ENCODE data around the gene KDM1A. TPM values are rescaled to one million over a fixed set of nuclear protein-coding genes. Genes with fewer than 3 reads are reported as not detected.

The KDM1A gene
- total RNA-seq, 1 experiment from 2014 or later, result 143 TPM

DNA sequence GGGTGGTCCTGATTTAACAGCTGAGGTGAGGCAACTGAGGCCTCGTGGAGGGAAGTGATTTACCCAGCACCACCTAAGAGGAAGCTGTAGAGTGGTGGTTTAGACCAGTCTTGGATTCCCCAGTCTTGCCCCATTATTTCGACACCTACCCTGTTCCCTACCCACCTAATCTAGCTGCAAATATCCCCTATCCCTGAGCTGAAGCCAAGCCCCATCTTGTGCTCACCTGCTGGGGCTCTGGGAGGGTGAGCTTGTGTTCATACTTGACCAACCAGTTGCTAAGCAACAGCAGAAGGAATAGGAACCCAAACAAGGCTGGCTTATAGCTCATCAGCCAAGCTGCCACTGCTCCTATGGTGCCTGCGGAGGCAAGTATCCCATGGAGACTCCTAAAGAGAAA is 5.6 kb upstream of the KDM1A start:
- DNase-seq (ENCODE audit: low read depth), result peak; percentile 69

DNA sequence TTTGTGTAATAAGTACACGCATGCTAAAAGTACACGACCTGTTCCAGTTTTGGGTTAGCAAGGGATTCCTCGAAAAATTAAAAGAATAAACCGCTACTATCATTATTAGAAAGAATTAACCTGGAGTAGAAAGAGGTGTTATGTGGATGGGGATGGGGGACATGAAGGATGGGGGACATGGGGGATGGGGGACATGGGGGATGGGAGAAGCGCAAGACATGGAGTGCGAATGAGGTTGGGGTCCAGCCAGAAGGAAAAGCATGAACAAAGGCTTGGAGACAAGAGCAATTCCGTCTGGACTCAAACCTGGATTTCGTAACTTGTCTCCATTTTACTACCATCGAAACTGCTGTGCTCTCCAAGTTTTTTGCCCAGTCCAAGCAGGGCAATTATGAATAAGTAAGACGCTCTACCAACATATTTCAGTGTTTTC is 591 bp upstream of the KDM1A start:
- DNase-seq (ENCODE audit: low read depth), result no peak

DNA sequence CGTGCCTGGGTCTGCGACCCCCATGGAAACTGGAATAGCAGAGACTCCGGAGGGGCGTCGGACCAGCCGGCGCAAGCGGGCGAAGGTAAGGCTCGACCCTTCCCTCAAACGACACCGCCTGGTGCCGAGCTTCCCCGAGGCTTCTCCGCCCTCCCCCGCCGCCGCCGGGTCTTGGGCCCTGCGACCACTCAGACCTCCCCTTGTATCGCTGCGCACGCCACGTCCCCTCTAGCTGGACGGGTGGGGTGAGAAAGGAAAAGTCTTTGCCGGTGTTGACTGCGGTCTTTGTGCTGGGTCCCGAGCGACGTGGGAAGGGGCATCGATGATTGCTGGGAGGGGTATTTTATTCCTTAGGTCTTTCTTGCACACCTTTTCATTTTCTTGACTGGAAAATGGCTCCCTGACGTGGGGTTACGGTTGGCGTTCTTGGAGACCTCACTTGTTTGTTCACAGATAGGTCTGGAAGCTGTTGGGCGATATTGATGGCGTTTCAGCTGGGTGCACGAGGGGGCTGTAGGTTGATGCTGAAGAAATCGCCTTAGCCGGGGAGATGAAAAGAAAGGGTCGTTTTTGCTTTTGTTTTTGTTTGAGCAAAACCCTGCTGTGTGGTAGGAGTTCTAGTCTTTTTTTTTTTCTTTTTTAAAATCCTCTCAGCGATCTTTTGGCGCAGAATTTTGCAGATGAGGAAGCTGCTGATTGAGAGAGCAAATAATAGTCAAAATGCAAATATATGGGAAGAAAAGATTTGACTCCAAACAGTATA is 776 bp downstream of the KDM1A start:
- DNase-seq (ENCODE audit: low read depth), result peak; percentile 50

DNA sequence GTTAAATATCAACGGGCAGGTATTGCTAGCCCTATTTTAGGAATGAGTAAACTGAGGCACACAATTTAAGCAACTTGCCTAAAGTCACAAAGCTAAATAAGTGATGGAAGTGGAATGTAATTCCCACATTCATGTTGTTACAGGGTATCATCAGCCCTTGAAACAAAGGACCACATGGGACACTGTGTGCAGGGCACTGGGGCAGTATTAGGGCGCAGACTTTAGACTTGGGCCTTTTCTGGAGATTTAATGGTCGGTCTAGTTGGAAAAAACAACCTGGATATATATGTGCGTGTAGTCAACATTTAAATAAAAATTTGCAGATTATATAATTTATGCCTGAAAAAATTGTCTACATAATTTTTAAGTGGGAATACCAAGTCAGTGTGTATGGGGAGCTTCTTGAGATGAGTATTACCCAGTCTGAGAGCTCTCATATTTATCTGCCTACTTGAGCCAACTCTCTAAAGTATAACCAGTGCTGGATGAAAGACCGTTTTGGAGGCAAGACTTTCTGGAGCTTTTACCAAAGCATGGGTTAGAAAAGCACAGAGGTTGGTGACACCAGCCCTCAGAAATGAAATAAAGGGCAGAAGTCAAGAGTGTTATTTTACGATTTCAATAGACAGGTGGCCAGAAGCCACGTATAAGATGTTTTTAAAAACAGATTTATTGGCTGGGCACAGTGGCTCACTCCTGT is 1.6 kb downstream of the KDM1A start:
- DNase-seq (ENCODE audit: low read depth), result peak; percentile 17

DNA sequence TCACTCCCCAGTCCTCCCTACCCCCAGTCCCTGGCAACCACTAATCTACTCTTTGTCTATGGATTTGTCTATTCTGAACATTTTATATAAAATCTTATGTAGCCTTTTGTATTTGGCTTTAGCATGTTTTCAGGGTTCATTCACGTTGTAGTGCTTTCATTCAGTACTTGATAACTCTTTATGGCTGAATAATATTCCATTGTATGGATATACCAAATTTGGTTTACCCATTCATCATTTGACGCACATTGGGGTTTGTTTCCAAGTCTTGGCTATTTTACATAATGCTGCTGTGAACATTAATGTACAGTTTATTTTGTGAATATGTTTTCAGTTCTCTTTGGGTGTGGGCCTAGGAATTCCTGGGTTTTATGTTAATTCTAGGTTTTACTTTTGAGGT is 2.6 kb downstream of the KDM1A start:
- no peak for DNase-seq (ENCODE audit: low read depth)

DNA sequence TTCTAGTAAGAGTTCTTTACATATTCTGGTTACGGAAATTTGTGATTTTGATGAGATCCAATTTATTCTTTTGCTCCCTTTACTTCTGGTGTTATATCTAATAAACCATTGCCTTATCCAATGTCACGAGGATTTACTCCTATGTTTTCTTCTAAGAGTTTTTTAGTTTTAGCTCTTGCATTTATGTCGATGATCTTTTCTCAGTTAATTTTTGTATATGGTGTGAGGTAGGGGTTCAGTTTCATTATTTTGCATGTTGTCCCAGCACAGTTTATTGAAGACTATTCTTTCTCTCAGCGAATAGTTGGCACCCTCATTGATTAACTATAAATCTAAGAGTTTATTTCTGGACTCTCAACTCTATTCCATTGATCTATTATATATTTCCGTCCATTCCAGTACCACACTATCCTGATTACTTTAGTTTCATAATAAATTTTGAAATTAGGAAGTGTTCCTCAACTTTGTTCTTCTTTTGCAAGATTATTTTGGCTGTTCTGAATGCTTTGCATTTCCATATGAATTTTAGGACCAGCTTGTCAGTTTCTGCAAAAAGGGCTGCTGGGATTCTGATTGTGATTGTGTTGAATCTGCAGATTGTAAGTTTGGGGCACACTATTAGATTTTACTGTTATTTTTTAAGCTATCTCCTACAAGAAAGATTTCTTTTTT is 4.0 kb downstream of the KDM1A start:
- no peak for DNase-seq (ENCODE audit: low read depth)

DNA sequence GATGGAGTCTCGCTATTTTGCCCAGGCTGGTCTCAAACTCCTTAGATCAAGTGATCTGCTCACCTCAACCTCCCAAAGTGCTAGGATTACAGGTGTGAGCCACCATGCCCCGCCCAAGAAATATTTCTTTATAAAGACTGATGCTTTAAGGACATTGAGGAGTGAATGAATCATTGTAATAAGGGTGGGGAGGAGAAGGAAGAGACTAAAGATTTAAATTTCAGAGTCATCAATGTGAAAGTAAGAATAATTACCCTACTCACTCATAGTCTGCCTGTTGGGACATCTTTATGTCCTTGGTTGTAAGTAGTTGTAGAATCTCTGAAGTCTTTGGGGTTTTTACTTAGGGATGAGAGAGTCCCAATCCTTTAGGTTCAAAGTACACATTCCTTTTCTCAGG is 7.3 kb downstream of the KDM1A start:
- no peak for DNase-seq (ENCODE audit: low read depth)

DNA sequence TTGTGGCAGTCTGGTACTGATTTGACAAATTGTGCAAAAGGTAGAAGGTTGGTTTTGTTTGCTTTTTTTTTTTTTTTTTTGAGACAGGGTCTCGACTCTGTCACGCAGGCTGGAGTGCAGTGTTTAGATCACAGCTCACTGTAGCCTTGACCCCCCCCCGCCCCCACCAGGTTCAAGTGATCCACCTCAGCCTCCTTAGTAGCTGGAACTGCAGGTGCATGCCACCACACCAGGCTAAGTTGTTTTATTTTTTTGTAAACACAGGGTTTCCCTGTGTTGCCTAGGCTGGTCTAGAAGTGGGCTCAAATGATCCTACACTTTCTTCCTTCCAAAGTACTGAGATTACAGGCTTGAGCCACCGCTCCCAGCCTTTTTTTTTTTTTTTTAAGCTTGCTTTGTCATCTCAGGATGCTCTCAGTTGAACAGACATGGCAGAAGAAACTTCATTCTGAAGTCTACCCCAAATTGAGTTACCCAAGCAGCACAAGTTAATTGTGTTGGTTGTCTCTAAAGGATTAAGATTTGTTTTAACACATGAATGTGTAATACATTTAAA is 8.2 kb downstream of the KDM1A start:
- DNase-seq (ENCODE audit: low read depth), result no peak

DNA sequence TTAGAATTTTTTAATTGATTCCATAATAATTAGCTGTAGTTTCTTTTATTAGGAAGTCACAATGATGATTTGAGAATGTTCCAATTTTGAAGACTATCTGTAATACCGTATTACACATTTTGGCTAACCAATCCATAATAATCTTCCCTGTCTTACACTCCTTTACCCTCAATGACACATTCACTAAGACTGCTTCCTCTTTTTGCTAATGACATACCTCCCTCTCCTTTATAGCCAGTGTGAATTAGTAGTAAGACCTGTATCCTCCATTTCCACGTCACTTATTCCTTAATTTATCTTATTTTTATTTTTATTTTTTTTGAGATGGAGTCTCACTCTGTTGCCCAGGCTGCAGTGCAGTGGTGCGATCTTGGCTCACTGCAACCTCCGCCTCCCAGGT is 10.1 kb downstream of the KDM1A start:
- DNase-seq (ENCODE audit: low read depth), result no peak

DNA sequence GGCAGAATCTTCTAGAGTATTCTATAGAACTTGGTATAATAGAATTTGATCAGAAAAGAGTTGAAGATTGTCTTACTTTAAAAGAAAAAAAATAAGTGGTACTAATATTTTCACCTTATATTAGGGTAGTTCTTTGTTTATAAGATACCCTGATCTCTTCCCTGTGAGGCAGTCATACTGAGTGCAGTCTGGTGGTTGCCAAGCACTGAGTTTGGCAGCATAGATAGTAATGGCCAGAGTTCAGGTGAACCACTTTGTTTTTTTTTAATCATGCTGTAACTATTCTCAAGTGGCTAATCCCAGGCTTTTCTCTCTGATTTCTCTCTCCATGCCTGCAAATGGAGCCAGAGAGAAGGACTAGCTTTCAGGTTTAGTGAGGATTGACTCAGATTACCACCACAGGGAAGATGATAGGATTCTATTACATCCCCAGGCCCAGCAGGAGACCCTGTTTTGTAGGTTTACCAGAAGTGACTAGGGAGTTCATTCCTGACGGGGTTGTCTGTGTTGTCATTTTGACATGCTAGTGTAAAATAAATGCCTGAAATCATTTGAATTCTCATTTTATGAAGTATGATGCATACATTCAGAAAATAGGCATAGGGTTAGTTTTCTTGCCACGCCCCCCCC is 16.7 kb downstream of the KDM1A start:
- no peak for DNase-seq (ENCODE audit: low read depth)

DNA sequence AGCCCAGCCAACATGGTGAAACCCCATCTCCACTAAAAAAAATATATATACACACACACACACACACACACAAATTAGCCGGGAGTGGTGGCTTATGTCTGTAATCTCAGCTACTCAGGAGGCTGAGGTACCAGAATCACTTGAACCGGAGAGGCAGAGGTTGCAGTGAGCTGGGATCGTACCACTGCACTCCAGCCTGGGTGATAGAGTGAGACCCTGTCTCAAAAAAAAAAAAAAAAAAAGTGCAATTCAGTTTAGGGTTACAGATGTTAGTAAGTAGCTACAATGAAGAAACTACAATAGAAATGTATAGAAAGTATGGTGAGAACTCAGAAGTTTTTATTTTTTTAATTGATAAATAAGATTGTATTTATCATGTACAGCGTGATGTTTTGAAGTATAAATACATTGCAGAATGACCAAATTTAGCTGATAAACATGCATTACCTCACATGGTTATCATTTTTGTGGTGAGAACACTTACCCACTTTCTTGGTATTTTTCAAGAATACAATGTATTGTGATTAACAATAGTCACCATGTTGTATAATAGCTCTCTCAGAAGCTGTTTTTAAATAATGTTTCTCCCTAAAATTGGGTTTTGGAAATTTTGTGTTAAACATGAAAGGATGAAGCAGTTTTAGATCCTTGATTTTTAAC is 17.9 kb downstream of the KDM1A start:
- no peak for DNase-seq (ENCODE audit: low read depth)

DNA sequence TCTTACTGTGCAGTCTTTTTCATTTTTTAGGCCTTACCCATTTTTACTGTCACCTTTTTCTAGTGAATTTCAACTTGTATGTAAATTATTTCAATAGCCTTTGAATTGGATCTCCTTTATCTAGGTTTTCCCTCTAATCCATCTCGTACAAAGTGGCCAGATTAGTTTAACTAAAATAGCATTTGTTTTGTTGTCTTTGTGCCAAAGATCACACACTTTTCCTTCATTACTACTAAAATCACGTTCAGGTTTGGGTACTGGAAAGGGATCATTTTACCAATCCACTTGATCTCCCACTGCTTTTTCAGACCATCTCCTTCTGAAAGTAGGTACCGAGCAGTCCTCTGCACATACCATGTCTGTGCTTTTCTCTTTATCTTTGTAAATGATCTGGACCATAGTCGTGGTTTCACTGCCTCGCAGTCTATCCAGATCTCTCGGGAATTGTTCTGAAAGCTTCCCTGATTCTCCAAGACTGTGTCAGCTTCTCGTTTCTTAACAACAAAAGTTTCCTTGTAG is 20.1 kb downstream of the KDM1A start:
- DNase-seq (ENCODE audit: low read depth), result no peak

DNA sequence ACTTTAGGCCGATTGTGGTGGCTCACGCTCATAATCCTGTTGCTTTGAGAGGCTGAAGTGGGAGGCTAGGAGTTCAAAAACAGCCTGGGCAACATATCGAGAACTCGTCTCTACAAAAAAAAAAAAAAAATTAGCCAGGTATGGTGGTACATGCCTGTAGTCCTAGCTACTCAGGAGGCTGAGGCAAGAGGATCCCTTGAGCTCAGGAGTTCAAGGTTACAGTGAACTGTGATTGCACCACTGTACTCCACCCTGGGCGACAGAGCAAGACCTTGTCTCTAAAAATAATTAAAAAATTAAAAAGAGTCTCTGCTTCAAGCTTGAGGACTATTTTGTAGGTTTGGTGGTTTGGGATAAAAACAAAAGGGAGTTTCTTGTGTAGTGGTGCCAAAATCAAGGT is 21.2 kb downstream of the KDM1A start:
- no peak for DNase-seq (ENCODE audit: low read depth)

DNA sequence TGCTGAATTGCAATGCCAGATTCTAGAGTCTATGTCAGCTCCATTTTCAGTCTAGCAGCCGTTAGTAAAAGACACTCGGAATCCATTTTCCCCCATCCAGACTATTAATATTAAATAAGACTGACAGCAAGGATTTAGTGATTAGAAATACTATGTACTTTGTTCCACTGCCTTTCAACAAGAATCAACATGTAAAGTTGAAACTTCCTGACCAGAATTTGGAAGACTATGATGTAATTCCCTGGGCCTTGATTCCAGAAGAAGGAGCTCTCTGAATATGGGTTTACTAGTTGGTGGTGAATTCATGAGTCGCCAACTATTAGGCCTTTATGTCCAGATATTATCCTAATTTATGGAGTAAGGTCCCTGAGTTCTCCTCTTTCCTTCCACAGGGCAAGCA is 24.8 kb downstream of the KDM1A start:
- no peak for DNase-seq (ENCODE audit: low read depth)

DNA sequence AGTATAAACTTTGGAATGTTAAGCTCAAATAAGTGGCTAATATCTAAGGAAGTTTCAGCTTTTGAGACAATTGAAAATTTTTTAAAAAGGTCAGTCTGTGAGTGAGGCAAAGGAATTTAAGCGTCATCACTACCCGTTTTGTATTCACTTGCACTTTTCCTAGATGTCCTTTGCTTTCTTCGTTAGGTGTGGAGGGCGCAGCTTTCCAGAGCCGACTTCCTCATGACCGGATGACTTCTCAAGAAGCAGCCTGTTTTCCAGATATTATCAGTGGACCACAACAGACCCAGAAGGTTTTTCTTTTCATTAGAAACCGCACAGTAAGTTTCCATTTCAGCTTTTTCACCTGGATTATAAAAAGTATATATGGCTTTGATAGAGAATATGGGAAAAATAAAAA is 30.9 kb downstream of the KDM1A start:
- DNase-seq (ENCODE audit: low read depth), result no peak

DNA sequence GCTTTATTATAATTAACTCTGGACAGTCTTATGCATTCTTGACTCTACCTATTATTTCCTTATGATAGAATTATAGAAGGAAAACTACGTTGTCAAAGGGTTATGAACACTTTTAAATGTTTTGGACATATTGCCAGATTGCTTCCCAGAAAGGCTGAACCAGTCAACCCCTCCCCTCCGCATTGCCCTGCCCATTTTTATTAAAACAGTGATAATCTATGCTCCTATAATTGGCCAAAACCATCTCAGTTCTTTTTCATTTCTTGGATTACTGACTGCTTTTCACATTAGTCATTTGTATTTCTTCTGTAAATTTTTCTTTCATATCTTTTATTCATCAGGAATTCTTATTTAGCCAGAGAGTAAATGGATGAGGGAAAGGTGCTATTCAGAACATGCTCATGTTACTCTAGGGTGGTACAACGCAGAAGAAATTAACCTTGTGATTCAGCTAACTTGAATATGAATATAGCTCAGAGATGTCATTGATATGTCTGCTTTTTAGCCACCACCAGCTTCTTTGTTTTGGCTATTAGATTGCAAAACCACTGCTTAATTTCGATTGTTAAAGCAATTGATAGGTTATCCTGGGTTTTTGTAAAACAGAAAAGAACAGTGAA is 32.1 kb downstream of the KDM1A start:
- DNase-seq (ENCODE audit: low read depth), result no peak

DNA sequence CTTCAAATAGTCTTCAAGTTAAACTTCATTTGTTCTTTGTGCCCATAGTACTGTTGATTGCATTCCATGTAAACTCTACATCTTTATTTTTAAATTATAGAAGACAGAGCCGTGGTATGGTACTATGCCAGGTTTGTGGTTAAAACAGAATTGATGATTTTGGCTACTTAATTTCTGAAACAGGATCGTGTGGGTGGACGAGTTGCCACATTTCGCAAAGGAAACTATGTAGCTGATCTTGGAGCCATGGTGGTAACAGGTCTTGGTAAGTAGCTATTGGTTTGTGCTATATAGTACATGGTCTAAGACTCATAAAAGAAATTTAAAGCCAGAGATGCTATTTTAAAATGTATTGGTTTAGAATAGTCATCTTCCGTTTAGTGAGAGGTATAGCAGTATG is 38.0 kb downstream of the KDM1A start:
- no peak for DNase-seq (ENCODE audit: low read depth)

DNA sequence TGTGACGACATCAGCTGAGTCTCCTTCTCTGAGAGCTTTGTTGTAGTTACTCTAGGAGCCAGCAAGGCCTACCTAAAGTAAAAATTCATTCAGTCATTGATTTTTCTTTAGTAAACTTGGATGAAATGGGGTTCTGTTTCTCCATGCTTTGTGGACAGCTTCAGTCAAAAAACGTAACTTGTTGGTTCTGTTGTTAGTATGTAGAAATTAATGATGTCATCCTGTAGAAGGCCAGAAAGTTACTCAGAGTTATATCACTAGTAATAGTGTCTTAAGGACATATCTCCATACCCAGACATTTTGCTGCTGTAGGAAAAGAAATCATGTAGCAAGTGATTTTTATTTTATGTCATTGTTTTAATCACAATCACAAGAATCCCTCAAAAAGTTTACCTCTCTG is 43.0 kb downstream of the KDM1A start:
- no peak for DNase-seq (ENCODE audit: low read depth)

DNA sequence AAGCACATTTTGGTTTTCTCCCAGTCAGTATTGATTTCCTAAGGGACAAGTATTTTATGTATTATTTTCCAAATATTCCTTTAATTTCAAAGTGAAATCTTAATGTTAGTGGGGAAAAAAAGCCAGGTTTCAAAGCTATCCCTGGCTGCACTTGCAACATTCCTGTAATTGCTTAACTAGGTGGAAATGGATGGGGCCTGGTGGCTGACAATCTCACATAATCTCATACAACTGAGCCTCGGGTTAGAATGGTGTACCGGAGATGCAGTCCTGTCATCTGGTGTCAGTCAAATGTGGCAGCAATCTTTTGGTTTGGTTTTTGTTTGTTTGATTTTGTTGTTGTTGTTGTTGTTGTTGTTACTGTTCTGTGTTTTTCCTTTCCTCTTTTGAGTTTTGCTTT is 46.1 kb downstream of the KDM1A start:
- no peak for DNase-seq (ENCODE audit: low read depth)

DNA sequence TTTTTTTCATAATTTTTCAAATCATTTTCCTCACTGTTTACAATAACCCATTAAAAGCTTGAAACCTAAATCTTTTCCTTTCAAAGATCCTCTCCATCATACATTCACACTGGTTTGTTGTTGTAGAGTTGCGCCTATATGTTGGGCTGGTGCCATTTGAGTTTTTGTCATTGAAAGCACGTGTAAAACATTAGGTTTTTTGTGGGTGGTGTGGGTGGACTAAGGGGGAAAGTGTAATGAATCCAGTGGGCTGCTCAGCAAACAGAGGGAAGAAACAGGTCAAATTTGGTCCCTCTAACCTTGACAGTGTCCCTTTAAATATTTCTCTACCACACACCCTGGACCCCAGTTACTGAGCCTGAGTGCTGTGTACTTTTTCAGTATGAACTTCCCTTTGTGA is 46.8 kb downstream of the KDM1A start:
- DNase-seq (ENCODE audit: low read depth), result no peak

DNA sequence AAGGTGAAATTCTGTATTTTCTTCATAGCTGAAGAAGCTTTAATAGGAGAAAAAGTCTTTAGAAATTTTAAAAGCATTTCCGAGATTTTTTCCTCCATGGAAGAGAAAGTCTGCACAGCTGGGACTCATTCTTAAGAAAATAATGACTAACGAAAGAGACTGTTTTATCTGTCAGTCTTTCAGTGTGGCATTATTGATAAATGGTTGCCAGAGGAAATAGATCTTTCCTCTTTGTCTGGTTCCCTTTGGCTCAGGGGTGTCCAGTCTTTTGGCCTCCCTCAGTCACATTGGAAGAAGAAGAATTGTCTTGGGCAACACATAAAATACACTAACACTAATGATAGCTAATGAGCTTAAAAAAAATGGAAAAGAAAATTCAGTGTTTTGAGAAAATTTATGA is 49.9 kb downstream of the KDM1A start:
- no peak for DNase-seq (ENCODE audit: low read depth)

Data from M059J (cell line).